HG03442 (cell line): ENCODE measurements around the gene CENPW.

Source experiments
- ATAC-seq: cut with Tn5 transposase; IDR thresholded peaks from one replicate; pipeline ENCODE4 v1.9.1; 2021; ENCODE audit warnings: mild to moderate bottlenecking, moderate library complexity; ENCODE audit not compliant: unreplicated experiment

The CENPW gene

GRCh38 chr6:126339796-126340609, at the start of gene CENPW:
CENPW (plus strand) TSS chr6:126340115; CDS start chr6:126340274, 159 bp downstream.
- peak; percentile 87 for ATAC-seq

GRCh38 chr6:126293891-126294524, 45.9 kb upstream of the CENPW start:
- no peak for ATAC-seq

- no peak for ATAC-seq
Measured at GRCh38 chr6:126300126-126300525, 39.8 kb upstream of the CENPW start.

GRCh38 chr6:126300735-126301134, 39.2 kb upstream of the CENPW start:
- ATAC-seq: peak; percentile 86

GRCh38 chr6:126302191-126302590, 37.7 kb upstream of the CENPW start:
- no peak for ATAC-seq

GRCh38 chr6:126307849-126308248, 32.1 kb upstream of the CENPW start:
- no peak for ATAC-seq

GRCh38 chr6:126308362-126308761, 31.6 kb upstream of the CENPW start:
- no peak for ATAC-seq

- ATAC-seq: peak; percentile 93
Measured at GRCh38 chr6:126312013-126312665, 27.8 kb upstream of the CENPW start.

GRCh38 chr6:126313941-126314340, 26.0 kb upstream of the CENPW start:
- ATAC-seq: no peak

- no peak for ATAC-seq
Measured at GRCh38 chr6:126318797-126319196, 21.1 kb upstream of the CENPW start.

- ATAC-seq: no peak
Measured at GRCh38 chr6:126333729-126334128, 6.2 kb upstream of the CENPW start.

- no peak for ATAC-seq
Measured at GRCh38 chr6:126335210-126335609, 4.7 kb upstream of the CENPW start.

GRCh38 chr6:126337323-126337722, 2.6 kb upstream of the CENPW start:
- ATAC-seq: no peak

GRCh38 chr6:126341126-126341525, 1.2 kb downstream of the CENPW start:
- no peak for ATAC-seq

GRCh38 chr6:126344181-126344580, 4.3 kb downstream of the CENPW start:
- ATAC-seq: no peak

- no peak for ATAC-seq
Measured at GRCh38 chr6:126351960-126352359, 12.0 kb downstream of the CENPW start.

GRCh38 chr6:126352514-126352913, 12.6 kb downstream of the CENPW start:
- ATAC-seq: no peak

GRCh38 chr6:126356526-126356925, 16.6 kb downstream of the CENPW start:
- no peak for ATAC-seq

- no peak for ATAC-seq
Measured at GRCh38 chr6:126359936-126360537, 20.1 kb downstream of the CENPW start.

GRCh38 chr6:126361832-126362440, 22.0 kb downstream of the CENPW start:
- ATAC-seq: no peak

GRCh38 chr6:126367849-126368248, 27.9 kb downstream of the CENPW start:
- no peak for ATAC-seq
